WERI-Rb-1 (cell line): ENCODE measurements around the gene EHD4.

Experiments used
- DNase-seq: peaks from one replicate; pipeline ENCODE4 v3.0.0-alpha.2; 2020
- H3K27ac ChIP-seq: fragments of 250-450 bp; sonication (Bioruptor Pico); 2 replicates; pipeline ENCODE4 v1.5.1; 2020; ENCODE audit warnings: mild to moderate bottlenecking, moderate library complexity
- H3K27me3 ChIP-seq: fragments of 250-450 bp; sonication (Bioruptor Pico); 2 replicates; pipeline ENCODE4 v1.5.1; 2021; ENCODE audit warnings: mild to moderate bottlenecking, low read depth, moderate library complexity; ENCODE audit not compliant: insufficient read depth, severe bottlenecking
- H3K36me3 ChIP-seq: fragments of 250-450 bp; sonication (Bioruptor Pico); 2 replicates; pipeline ENCODE4 v1.5.1; 2020; ENCODE audit warnings: mild to moderate bottlenecking, moderate library complexity
- H3K4me3 ChIP-seq: 2 replicates; pipeline ENCODE4 v1.5.1; 2011; ENCODE audit warnings: low read depth, mild to moderate bottlenecking, control low read depth, low read length
- H3K9me3 ChIP-seq: fragments of 250-450 bp; sonication (Bioruptor Pico); 2 replicates; pipeline ENCODE4 v1.5.1; 2021; ENCODE audit warnings: mild to moderate bottlenecking, moderate library complexity; ENCODE audit not compliant: severe bottlenecking
- TF ChIP-seq, protein P1 (sequence below): IDR thresholded peaks from 2 replicates; pipeline ENCODE4 v1.5.1; 2011; ENCODE audit warnings: low read depth, mild to moderate bottlenecking, control low read depth, inconsistent platforms, low read length

Gene EHD4

DNA sequence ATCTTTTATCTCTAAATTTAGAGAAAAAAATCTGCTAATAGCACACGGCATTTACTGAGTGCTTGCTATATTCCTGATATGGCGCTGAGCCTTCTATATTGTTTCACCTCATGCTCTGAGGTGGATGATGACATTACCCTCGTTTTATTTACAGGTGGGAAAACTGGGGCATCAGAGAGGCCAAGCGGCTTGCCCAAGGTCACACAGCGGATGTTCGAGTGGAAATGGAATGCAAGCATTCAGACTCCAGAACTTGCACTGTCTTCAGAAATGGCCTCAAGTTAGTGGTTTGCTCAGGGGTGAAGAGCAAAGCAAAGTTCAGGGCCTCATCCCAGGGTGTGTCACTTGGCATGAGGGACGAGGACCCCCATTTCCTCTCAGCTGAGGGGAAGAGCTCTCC, 17.3 kb downstream of the EHD4 start:
- Histone ChIP-seq H3K4me3 (no peak overlapping the region), H3K27me3 (no peaks in the 10 kb centered on the region), H3K36me3 (peaks cover 5% of the 10 kb centered on the region; the same call in 1 of the 2 replicates), H3K27ac (no peak overlapping the region), H3K9me3 (no peaks in the 10 kb centered on the region)
- TF ChIP-seq, protein P1, sequence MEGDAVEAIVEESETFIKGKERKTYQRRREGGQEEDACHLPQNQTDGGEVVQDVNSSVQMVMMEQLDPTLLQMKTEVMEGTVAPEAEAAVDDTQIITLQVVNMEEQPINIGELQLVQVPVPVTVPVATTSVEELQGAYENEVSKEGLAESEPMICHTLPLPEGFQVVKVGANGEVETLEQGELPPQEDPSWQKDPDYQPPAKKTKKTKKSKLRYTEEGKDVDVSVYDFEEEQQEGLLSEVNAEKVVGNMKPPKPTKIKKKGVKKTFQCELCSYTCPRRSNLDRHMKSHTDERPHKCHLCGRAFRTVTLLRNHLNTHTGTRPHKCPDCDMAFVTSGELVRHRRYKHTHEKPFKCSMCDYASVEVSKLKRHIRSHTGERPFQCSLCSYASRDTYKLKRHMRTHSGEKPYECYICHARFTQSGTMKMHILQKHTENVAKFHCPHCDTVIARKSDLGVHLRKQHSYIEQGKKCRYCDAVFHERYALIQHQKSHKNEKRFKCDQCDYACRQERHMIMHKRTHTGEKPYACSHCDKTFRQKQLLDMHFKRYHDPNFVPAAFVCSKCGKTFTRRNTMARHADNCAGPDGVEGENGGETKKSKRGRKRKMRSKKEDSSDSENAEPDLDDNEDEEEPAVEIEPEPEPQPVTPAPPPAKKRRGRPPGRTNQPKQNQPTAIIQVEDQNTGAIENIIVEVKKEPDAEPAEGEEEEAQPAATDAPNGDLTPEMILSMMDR: no peak
- no peak for DNase-seq

DNA sequence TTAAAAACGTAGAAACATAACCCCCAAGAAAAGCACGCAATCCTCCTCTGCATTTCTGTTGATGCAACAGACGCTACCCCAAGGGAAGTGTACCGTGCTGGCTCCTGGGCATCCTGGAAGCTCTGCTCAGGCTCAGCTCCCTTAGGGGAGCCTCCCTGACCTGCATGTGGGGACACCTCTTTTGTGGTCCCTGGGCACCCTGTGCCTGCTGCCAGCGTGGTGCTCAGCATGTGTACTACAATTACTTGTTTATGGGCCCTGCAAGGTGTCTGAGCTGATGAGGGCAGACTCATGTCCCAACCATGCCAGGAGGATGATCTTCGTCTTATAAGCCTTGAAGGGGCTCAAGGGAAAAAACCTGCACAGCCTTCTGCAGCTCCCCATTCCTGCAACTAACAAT, 18.3 kb downstream of the EHD4 start:
- DNase-seq: no peak
- TF ChIP-seq, protein P1: no peak
- no peak overlapping the region for H3K4me3 ChIP-seq
- H3K27me3 ChIP-seq: no peaks in the 10 kb centered on the region
- H3K9me3 ChIP-seq: no peaks in the 10 kb centered on the region
- H3K27ac ChIP-seq: no peak overlapping the region
- peaks cover 5% of the 10 kb centered on the region; the same call in 1 of the 2 replicates for H3K36me3 ChIP-seq

DNA sequence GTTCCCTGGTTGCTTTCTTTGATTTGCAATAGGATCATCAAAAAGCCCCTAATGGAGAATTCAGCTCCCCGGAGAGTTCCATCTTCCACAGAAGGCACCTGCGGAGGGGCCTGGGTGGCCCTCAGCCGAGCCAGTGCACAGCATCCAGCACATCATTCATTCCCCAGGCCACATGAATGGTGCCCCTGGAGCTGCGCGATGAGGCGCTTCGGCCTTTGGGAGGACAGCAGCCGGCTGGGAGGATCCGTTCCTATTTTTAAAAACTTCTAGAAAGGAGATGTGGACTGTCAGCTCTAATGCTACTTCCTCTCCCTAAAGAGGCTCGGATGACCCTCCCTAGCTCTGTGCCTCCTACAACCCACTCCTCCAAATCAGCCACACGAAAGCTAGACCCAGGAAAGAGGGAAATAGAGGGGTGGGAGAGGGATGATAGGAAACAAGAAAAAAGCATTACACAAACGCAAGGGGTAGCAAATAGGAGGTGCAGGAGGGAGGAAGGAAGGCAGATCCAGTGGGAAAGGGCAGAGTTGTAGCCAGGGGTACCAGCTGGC, 20.3 kb downstream of the EHD4 start:
- H3K4me3 ChIP-seq: no peak overlapping the region
- no peak overlapping the region for H3K27ac ChIP-seq
- DNase-seq: no peak
- H3K9me3 ChIP-seq: no peaks in the 10 kb centered on the region
- H3K27me3 ChIP-seq: no peaks in the 10 kb centered on the region
- H3K36me3 ChIP-seq: peaks cover 5% of the 10 kb centered on the region; the same call in 1 of the 2 replicates
- TF ChIP-seq, protein P1: no peak

DNA sequence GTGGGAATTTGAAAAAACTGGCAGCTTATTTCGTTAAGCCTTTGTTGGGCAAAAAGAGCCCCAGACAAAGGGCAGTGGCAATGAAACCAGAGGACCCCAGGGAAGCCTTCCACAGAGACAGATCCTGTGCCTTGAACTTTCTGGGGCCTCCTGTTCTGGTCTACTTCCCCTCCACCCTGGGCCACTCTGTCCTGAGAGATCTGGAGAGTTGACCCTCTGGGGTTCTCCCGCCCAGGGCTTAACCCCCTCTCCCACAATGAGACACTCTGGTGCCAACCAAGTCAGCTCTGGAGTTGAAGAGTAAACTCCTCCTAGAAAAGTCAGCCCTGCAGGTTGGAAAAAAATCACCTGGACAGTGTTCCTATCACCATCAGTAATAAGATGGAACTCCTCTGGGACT, 20.8 kb downstream of the EHD4 start:
- H3K4me3 ChIP-seq: no peak overlapping the region
- H3K36me3 ChIP-seq: peaks cover 5% of the 10 kb centered on the region; the same call in 1 of the 2 replicates
- no peak overlapping the region for H3K27ac ChIP-seq
- TF ChIP-seq, protein P1: no peak
- H3K9me3 ChIP-seq: no peaks in the 10 kb centered on the region
- DNase-seq: no peak
- H3K27me3 ChIP-seq: no peaks in the 10 kb centered on the region

DNA sequence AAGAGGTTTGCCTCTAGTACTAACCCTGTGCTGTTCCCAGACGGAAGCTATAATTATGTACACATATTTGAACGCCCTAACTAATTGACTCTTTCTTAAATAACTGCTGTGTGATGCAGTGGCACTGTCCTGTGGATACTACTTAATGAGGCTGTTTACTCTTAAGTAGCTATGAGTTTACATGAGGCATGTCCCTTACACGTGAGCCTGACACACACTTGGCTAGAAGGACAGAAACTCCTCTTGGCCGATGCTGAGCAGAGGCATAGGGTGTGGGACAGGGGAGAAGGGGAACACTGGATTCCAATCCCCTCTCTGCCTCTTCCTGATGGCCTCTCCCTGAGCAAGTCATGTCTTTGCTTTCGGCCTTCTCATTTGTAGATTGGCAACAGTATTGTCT, 21.9 kb downstream of the EHD4 start:
- TF ChIP-seq, protein P1: no peak
- Histone ChIP-seq H3K27ac (no peak overlapping the region), H3K36me3 (peaks cover 5% of the 10 kb centered on the region; the same call in 1 of the 2 replicates), H3K4me3 (no peak overlapping the region), H3K9me3 (no peaks in the 10 kb centered on the region), H3K27me3 (no peaks in the 10 kb centered on the region)
- DNase-seq: no peak

DNA sequence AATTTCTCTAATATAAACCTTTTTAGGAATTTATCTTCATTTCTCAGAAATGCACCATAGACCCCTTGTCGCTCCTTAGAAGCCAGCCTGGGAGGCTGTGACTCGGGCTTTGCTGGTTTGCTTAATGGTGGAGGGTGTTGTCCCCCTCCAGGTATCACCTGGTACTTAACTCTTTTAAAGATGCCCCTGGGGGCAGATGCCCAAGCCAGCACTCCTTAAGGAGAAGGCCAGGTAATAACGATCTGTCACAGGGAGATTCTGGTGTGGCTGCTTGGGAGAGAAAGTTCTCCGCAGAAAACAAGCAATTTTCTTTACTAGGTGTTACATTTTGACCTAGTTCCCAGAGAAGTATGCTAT, 22.3 kb downstream of the EHD4 start:
- TF ChIP-seq, protein P1: no peak
- Histone ChIP-seq H3K27ac (no peak overlapping the region), H3K27me3 (no peaks in the 10 kb centered on the region), H3K4me3 (no peak overlapping the region), H3K9me3 (no peaks in the 10 kb centered on the region), H3K36me3 (peaks cover 5% of the 10 kb centered on the region; the same call in 1 of the 2 replicates)
- no peak for DNase-seq
